Kidney (tissue), 14 donors: ENCODE measurements around the gene SAP130. TPM values are rescaled to one million over a fixed set of nuclear protein-coding genes. Genes with fewer than 3 reads are reported as not detected.

ENCODE experiments used
- DNase-seq, 5 donors: peaks; one replicate each; pipeline ENCODE4 v3.0.0-alpha.2; 2013 to 2020
- FAIRE-seq: peaks from 2 replicates; lab custom pipeline; 2012; peaks lifted over from hg19 to GRCh38; lab: Jason Lieb, UNC
- H3K27ac ChIP-seq, 2 donors: one replicate each; pipeline ENCODE4 v1.7.0; 2013; ENCODE audit warnings: low read depth in 2 of 2, low read length in 2 of 2, inconsistent platforms in 1 of 2
- H3K27me3 ChIP-seq: one replicate; pipeline ENCODE4 v1.7.1; 2013; ENCODE audit warnings: low read length, inconsistent platforms; ENCODE audit not compliant: control insufficient read depth, insufficient read depth
- H3K36me3 ChIP-seq, 3 donors: one replicate each; pipeline versions ENCODE4 v1.7.0 to v1.7.1; 2013; ENCODE audit warnings: low read length in 3 of 3, control low read depth in 1 of 3, inconsistent platforms in 1 of 3; ENCODE audit not compliant: insufficient read depth in 3 of 3, control insufficient read depth in 2 of 3
- H3K4me1 ChIP-seq, 3 donors: one replicate each; pipeline versions ENCODE4 v1.7.0 to v1.7.1; 2013; ENCODE audit warnings: low read length in 3 of 3, inconsistent platforms in 1 of 3, low read depth in 1 of 3; ENCODE audit not compliant: control insufficient read depth in 2 of 3, insufficient read depth in 2 of 3
- H3K4me3 ChIP-seq, 3 donors: one replicate each; pipeline versions ENCODE4 v1.7.0 to v1.8.1; 2013; ENCODE audit warnings: low read length in 3 of 3, control low read depth in 1 of 3, inconsistent platforms in 1 of 3
- H3K9ac ChIP-seq, 3 donors: one replicate each; pipeline versions ENCODE4 v1.7.0 to v1.7.1; 2013; ENCODE audit warnings: low read length in 3 of 3, control low read depth in 1 of 3, inconsistent platforms in 1 of 3
- H3K9me3 ChIP-seq, 3 donors: one replicate each; pipeline versions ENCODE4 v1.7.0 to v1.7.1; 2013; ENCODE audit warnings: low read length in 3 of 3, control low read depth in 1 of 3, inconsistent platforms in 1 of 3; ENCODE audit not compliant: control insufficient read depth in 2 of 3, insufficient read depth in 1 of 3
- CTCF ChIP-seq: IDR thresholded peaks from 3 replicates; pipeline ENCODE4 v1.5.1; 2012; ENCODE audit warnings: mild to moderate bottlenecking, moderate library complexity, borderline replicate concordance; ENCODE audit not compliant: insufficient read depth; ENCODE audit errors: extremely low read depth
- intact Hi-C: fragments of 100-400 bp; cut with DNase I; formaldehyde crosslinking; loops from one replicate; pipeline ENCODE4 v1.11.1; 2022
- polyA plus RNA-seq: library from polyadenylated mRNA; stranded (reverse); fragments of 350-450 nt; fragmentation: Illumina TruSeq; extraction: RNeasy Lipid Tissue Mini Kit (QIAGEN cat#74804); gene quantifications from one replicate; pipeline ENCODE4 v1.2.3, GENCODE V29; 2014; ENCODE audit warnings: low read depth, low replicate concordance; ENCODE audit not compliant: insufficient read depth
- total RNA-seq: library from RNA; stranded (reverse); fragmentation: NEBNext Ultra II Directional; extraction: Animal tissue kit (Norgen Biotek cat#: 25700); gene quantifications from one replicate; pipeline ENCODE4 v1.2.1, GENCODE V29; 2021
- donor health status: control.
- donor health status: control.
- donor health status: control.
- donor health status: control.
- donor health status: control.
- donor health status: DM: yes; HTN: yes; CAD: no.
- donor health status: Normal renal cell carcinoma (clear cell type).

Gene SAP130
- total and polyA plus RNA-seq, 2 donors from 2014 or later: 6.2 to 17.5 TPM

- intact Hi-C loops: no loop called here
- FAIRE-seq: no peak
Observed at GRCh38 chr2:127991742-127992141, 36.1 kb downstream of the SAP130 start.

DNA sequence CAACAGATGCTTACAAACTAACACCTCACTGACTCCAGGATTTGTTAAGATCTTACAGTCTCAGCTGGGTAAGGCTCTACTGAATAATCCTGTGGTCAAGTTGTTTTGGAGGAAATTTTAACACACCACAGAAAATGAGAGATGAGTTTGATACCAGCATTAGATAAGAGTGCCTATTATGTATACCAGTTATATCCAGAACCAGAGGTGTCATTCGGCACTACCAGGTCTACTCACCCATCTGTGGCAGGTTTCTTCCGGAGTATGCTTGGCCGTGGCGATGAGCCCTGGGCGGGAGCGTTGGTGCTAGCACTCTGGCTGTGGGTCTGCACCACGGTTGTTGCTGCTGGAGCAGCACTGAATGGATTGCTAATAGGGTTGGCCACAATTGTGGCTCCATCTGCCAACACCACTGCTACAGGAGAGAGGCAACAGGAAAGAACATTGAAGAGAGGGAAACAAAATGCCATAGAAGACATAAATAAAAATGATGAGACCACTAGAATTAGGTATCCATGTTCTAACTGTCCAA lies 41.2 kb downstream of the SAP130 start:
- no peaks in the 10 kb centered on the region for H3K4me1 ChIP-seq
- intact Hi-C loops: no loop called here
- DNase-seq (no peak), FAIRE-seq (no peak)
- H3K9ac ChIP-seq: no peak overlapping the region
- no peaks in the 10 kb centered on the region for H3K27me3 ChIP-seq
- no peak overlapping the region for H3K4me3 ChIP-seq
- TF ChIP-seq CTCF: no peak
- H3K36me3 ChIP-seq: peaks cover 11 to 51% (median 46%) of the 10 kb centered on the region in 3 donors
- no peaks in the 10 kb centered on the region for H3K9me3 ChIP-seq
- no peak overlapping the region for H3K27ac ChIP-seq

More at GRCh38 chr2:127991742-127992141, 36.1 kb downstream of the SAP130 start:
- TF ChIP-seq CTCF: no peak
- H3K36me3 ChIP-seq: peaks cover 7 to 39% (median 28%) of the 10 kb centered on the region in 3 donors
- H3K27ac ChIP-seq: no peak overlapping the region
- H3K9ac ChIP-seq: no peak overlapping the region
- no peaks in the 10 kb centered on the region for H3K9me3 ChIP-seq
- DNase-seq: no peak
- H3K27me3 ChIP-seq: no peaks in the 10 kb centered on the region
- H3K4me1 ChIP-seq: no peaks in the 10 kb centered on the region
- H3K4me3 ChIP-seq: no peak overlapping the region

DNA sequence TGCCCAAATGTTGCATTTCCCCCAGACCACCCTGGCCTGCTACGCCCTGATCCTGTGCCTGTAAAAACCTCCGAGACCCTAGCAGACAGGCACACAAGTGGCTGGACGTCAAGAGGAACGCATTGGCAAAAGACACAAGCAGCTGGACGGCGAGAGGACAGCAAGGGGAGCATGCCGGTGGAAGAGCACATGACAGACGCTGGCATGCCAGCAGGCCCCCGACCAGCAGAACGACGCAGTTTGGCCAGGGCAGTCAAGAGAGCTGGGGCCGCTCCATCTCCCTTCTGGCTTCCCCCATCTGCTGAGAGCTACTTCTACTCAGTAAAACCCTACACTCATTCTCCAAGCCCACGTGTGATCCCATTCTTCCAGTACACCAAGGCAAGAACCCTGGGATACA lies 42.1 kb downstream of the SAP130 start:
- no peak overlapping the region for H3K27ac ChIP-seq
- no peaks in the 10 kb centered on the region for H3K4me1 ChIP-seq
- H3K9me3 ChIP-seq: no peaks in the 10 kb centered on the region
- no peaks in the 10 kb centered on the region for H3K27me3 ChIP-seq
- FAIRE-seq (no peak), DNase-seq (no peak)
- H3K9ac ChIP-seq: no peak overlapping the region
- intact Hi-C loops: no loop called here
- no peak for TF ChIP-seq CTCF
- no peak overlapping the region for H3K4me3 ChIP-seq
- H3K36me3 ChIP-seq: peaks cover 11 to 51% (median 46%) of the 10 kb centered on the region in 3 donors
